HUES64 (cell line): ENCODE data around the gene SATB2.
A peak's percentile ranks its signal among the peaks of the same experiment; 100 is the strongest.

Source experiments
- H3K27ac ChIP-seq: 2 replicates; pipeline ENCODE4 v1.7.0; 2013; ENCODE audit warnings: low read depth, low read length, inconsistent platforms
- H3K27me3 ChIP-seq: 2 replicates; pipeline ENCODE4 v1.6.1; 2013; ENCODE audit warnings: mild to moderate bottlenecking, low read length; ENCODE audit not compliant: insufficient read depth
- H3K36me3 ChIP-seq: 2 replicates; pipeline ENCODE4 v1.6.1; 2013; ENCODE audit warnings: mild to moderate bottlenecking, low read length; ENCODE audit not compliant: insufficient read depth
- H3K4me1 ChIP-seq: 2 replicates; pipeline ENCODE4 v1.6.1; 2013; ENCODE audit warnings: mild to moderate bottlenecking, low read length, moderate library complexity; ENCODE audit not compliant: insufficient read depth
- H3K4me3 ChIP-seq: 2 replicates; pipeline ENCODE4 v1.5.1; 2013; ENCODE audit warnings: mild to moderate bottlenecking, low read length, moderate library complexity
- H3K9ac ChIP-seq: 2 replicates; pipeline ENCODE4 v1.6.1; 2013; ENCODE audit warnings: mild to moderate bottlenecking, low read depth, low read length
- H3K9me3 ChIP-seq: 2 replicates; pipeline ENCODE4 v1.6.1; 2013; ENCODE audit warnings: low read depth, low read length; ENCODE audit not compliant: insufficient read depth
- WGBS: fragments of 150-250, 120-280 bp; methylation state at CpG from one replicate; pipeline ENCODE4 v1.1.7; 2013; ENCODE audit warnings: missing lambda C conversion rate; 5-methylcytosine and 5-hydroxymethylcytosine counted together

The SATB2 gene

GRCh38 chr2:199471443-199472057, 13.8 kb upstream of the SATB2 start:
- Histone ChIP-seq H3K4me1 (peaks cover 20% of the 10 kb centered on the region), H3K9me3 (no peaks in the 10 kb centered on the region), H3K27ac (no peak overlapping the region), H3K4me3 (peak overlapping the region; percentile 48), H3K27me3 (peaks cover 80% of the 10 kb centered on the region), H3K36me3 (no peaks in the 10 kb centered on the region), H3K9ac (no peak overlapping the region)
- under 1% methylated on average over 31 of the region's 35 CpGs for WGBS

DNA sequence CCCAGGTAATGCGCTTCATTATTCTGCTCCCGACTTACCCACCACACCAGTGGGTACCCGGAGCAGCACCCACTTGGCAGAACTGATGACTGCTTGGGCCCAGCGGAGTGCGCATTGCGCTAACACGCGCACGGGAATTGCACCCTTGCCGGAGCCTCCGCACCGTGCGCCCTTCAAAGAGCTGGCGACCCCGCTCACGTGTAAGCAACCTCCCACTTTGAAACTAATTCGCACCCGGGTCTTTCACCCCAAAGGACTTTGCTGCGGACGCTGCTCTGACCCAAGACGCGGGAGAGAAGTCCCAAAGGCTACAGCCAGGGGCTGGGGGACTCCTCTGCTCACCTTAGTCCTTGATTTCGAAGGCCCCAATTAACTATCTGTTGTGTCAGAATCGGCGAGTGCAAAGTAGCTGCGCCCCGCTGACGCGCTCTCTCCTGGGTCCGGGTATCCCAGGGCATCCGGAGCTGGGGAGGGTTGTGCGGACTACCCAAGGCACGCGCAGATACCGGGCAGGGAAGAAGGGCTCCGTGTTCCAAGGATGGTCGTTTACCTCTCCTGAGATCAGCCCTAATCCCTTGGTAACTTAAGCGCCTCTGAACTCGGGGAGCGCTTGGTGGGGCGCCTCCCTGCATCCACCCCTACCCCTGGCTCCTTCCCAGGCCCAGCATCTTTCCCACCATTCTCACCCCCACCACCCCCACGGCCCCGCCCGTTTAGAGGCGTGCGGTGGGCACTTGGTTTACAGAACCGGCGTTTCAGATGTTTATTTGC, 13.1 kb upstream of the SATB2 start:
- H3K27ac ChIP-seq: no peak overlapping the region
- H3K27me3 ChIP-seq: peaks cover 87% of the 10 kb centered on the region
- H3K4me1 ChIP-seq: peaks cover 23% of the 10 kb centered on the region
- WGBS: under 1% methylated on average over 48 of the region's 48 CpGs
- no peak overlapping the region for H3K9ac ChIP-seq
- no peaks in the 10 kb centered on the region for H3K36me3 ChIP-seq
- H3K4me3 ChIP-seq: peak overlapping the region; percentile 48
- H3K9me3 ChIP-seq: no peaks in the 10 kb centered on the region

- Histone ChIP-seq H3K9me3 (no peaks in the 10 kb centered on the region), H3K4me1 (peaks cover 23% of the 10 kb centered on the region), H3K36me3 (no peaks in the 10 kb centered on the region), H3K9ac (no peak overlapping the region), H3K4me3 (peak overlapping the region; percentile 48), H3K27ac (no peak overlapping the region), H3K27me3 (peaks cover 93% of the 10 kb centered on the region)
- under 1% methylated on average over 11 of the region's 11 CpGs for WGBS
Measured at GRCh38 chr2:199470361-199470671, 12.6 kb upstream of the SATB2 start.

- H3K4me3 ChIP-seq: peak overlapping the region; percentile 48
- H3K9ac ChIP-seq: no peak overlapping the region
- 2% methylated on average over 30 of the region's 30 CpGs for WGBS
- H3K4me1 ChIP-seq: peaks cover 23% of the 10 kb centered on the region
- no peaks in the 10 kb centered on the region for H3K36me3 ChIP-seq
- H3K27ac ChIP-seq: no peak overlapping the region
- peaks cover 99% of the 10 kb centered on the region for H3K27me3 ChIP-seq
- no peaks in the 10 kb centered on the region for H3K9me3 ChIP-seq
Measured at GRCh38 chr2:199469514-199470360, 12.0 kb upstream of the SATB2 start.

GRCh38 chr2:199468561-199469513, 11.1 kb upstream of the SATB2 start:
- no peak overlapping the region for H3K9ac ChIP-seq
- no peaks in the 10 kb centered on the region for H3K9me3 ChIP-seq
- H3K27me3 ChIP-seq: peaks cover 99% of the 10 kb centered on the region
- H3K27ac ChIP-seq: no peak overlapping the region
- H3K4me1 ChIP-seq: peaks cover 23% of the 10 kb centered on the region
- H3K4me3 ChIP-seq: peak overlapping the region; percentile 48
- WGBS: 3% methylated on average over 54 of the region's 55 CpGs
- H3K36me3 ChIP-seq: no peaks in the 10 kb centered on the region

DNA sequence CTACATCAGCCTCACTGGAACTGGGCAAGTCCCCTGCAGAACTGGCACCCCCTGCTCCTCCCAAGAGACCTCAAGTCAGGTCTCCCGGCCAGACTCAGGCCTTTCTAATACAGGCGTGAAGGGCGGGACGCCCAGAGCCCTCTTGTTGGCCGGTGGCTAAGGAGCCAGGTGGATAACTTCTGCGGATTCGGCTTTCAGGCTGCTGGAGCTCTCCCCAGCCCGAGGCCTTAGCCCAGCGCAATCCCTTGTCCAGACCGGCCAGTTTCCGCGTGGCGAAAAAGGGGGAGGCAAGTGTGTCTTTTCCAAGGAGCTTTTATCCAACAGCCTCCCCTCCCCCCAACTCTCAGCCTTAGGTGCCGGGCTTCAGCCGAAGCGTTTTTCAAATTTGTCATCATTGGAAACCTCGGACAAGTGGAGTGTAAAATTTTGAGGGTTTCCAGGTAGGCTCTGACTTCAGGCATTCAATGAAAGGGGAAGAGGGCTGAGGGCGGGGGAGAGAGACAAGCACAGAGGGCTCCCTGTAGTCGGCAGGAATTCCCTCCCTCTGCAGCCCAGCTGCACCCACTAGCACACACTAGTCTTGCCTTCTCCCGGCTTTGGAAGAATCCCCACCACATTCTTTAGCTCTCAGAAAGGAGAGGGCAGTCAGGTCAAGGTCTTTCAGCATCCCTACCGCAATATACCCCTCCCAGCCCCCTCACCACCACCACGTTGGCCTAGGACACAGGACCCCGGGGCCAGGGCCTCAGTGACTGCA, 9.5 kb upstream of the SATB2 start:
- peak overlapping the region; percentile 46 for H3K4me3 ChIP-seq
- peaks cover 99% of the 10 kb centered on the region for H3K27me3 ChIP-seq
- no peak overlapping the region for H3K27ac ChIP-seq
- H3K36me3 ChIP-seq: no peaks in the 10 kb centered on the region
- WGBS: 3% methylated on average over 22 of the region's 23 CpGs
- H3K4me1 ChIP-seq: peaks cover 23% of the 10 kb centered on the region
- no peaks in the 10 kb centered on the region for H3K9me3 ChIP-seq
- H3K9ac ChIP-seq: no peak overlapping the region

DNA sequence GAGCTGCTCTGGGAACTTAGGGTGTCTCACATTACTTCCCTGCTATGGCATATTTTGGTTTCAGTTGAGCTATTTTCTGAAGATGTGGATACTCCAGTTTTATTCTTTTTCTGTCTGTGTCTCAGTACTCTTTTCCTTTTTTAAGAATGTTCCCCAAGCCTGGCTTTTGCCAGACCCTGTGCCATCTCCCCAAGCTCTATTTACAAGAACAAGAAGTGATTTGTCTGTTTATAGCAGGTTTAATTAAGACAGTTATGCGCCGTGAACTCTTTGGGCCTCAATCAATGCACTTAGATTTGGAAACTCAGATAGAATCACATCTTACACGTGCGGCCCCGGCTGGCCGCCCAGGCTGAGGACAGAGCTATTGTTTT, 8.9 kb upstream of the SATB2 start:
- H3K4me3 ChIP-seq: peak overlapping the region; percentile 46; the same call in 1 of the 2 replicates
- H3K27ac ChIP-seq: no peak overlapping the region
- no peak overlapping the region for H3K9ac ChIP-seq
- peaks cover 99% of the 10 kb centered on the region for H3K27me3 ChIP-seq
- H3K36me3 ChIP-seq: no peaks in the 10 kb centered on the region
- no peaks in the 10 kb centered on the region for H3K9me3 ChIP-seq
- H3K4me1 ChIP-seq: peaks cover 22% of the 10 kb centered on the region
- WGBS: 27% methylated on average over 6 of the region's 6 CpGs

DNA sequence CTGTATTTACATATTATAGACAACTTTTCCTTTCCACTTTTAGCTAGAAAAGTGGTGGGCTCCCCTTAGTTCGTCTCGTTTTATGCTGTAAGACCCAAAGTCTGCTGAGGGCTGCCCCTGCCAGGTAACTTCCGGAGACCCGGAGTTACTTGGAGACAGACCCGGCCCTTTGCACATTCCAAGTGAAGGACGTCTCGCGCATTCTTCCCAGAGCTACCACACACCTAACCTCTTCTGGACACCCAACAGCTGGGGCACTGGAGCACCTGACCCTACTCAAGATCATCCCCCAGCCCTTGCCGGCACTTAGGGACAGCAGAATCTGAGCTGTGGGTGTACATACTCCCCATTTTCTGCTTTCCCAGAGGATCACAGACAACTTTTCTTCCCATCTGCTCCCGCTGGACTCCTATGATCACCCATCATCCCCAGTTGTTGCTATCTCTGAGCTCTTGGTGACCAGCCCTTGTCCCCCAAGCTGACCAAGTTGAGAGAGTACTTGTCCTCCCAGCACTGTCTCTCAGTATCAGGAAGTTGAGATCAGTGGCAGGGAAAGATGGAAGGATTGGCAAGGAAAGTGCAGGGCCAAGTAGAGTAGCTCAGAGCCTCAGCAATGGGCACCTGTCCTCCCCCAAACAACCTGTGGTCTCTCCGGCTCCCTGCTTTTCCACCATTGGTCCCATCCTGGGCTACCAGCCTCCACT, 8.4 kb upstream of the SATB2 start:
- Histone ChIP-seq H3K9ac (no peak overlapping the region), H3K4me1 (peaks cover 25% of the 10 kb centered on the region), H3K4me3 (no peak overlapping the region), H3K27me3 (peaks cover 100% of the 10 kb centered on the region), H3K9me3 (no peaks in the 10 kb centered on the region), H3K27ac (no peak overlapping the region), H3K36me3 (no peaks in the 10 kb centered on the region)
- WGBS: 14% methylated on average over 11 of the region's 11 CpGs

GRCh38 chr2:199465390-199465789, 7.7 kb upstream of the SATB2 start:
- Histone ChIP-seq H3K9ac (no peak overlapping the region), H3K27me3 (peaks cover 100% of the 10 kb centered on the region), H3K4me3 (no peak overlapping the region), H3K4me1 (peaks cover 31% of the 10 kb centered on the region), H3K36me3 (no peaks in the 10 kb centered on the region), H3K27ac (no peak overlapping the region), H3K9me3 (no peaks in the 10 kb centered on the region)
- whole genome bisulfite sequencing: 49% methylated on average over 2 of the region's 5 CpGs
